Measurements from ENCODE around the gene MAPK1. TPM values are rescaled to one million over a fixed set of nuclear protein-coding genes. Genes with fewer than 3 reads are reported as not detected.
"Not testable (repeated sequence)": the region's sequence is repeated elsewhere in the genome, so short reads cannot be mapped to it uniquely, and the experiment has no call there.

The MAPK1 gene
- total RNA-seq, 2 experiments from 2014 or later: 74.0 to 82.6 TPM

GRCh38 chr22:21716395-21717122 lies 150.9 kb downstream of the MAPK1 start:
- intact Hi-C loops (cut with micrococcal nuclease): not testable (repeated sequence)

GRCh38 chr22:21714786-21715185 lies 152.7 kb downstream of the MAPK1 start:
- intact Hi-C loops (cut with micrococcal nuclease): no loop called here
- Mint-ChIP-seq H3K9me3 (no peaks in the 10 kb centered on the region), H3K27ac (no peak overlapping the region), H3K36me3 (ENCODE audit: low read depth) (no peaks in the 10 kb centered on the region), H3K4me3 (no peak overlapping the region), H3K27me3 (ENCODE audit: low read depth) (no peaks in the 10 kb centered on the region), H3K4me1 (ENCODE audit: low read depth) (peaks cover 9% of the 10 kb centered on the region)
- DNase-seq: no peak
- CTCF ChIA-PET: no interaction called here

More at GRCh38 chr22:21716395-21717122, 150.9 kb downstream of the MAPK1 start:
- H3K4me3 Mint-ChIP-seq; H3K36me3 Mint-ChIP-seq (ENCODE audit: low read depth); H3K27ac Mint-ChIP-seq; H3K27me3 Mint-ChIP-seq (ENCODE audit: low read depth); H3K9me3 Mint-ChIP-seq; DNase-seq; H3K4me1 Mint-ChIP-seq (ENCODE audit: low read depth); CTCF ChIA-PET: not testable (repeated sequence)

GRCh38 chr22:21714059-21714770 lies 153.2 kb downstream of the MAPK1 start:
- DNase-seq: no peak
- intact Hi-C loops (cut with micrococcal nuclease): no loop called here
- H3K4me1 Mint-ChIP-seq (ENCODE audit: low read depth): peaks cover 9% of the 10 kb centered on the region

GRCh38 chr22:21713428-21714058 lies 153.9 kb downstream of the MAPK1 start:
- no peaks in the 10 kb centered on the region for H3K27me3 Mint-ChIP-seq (ENCODE audit: low read depth)
- H3K36me3 Mint-ChIP-seq (ENCODE audit: low read depth): no peaks in the 10 kb centered on the region
- no peaks in the 10 kb centered on the region for H3K9me3 Mint-ChIP-seq
- H3K27ac Mint-ChIP-seq: no peak overlapping the region
- intact Hi-C loops (cut with micrococcal nuclease): loop anchor here (1.0 to 2.0 kb wide), 3 partner anchors 13 to 239 kb away; partner anchors contain the start of gene PPM1F
- H3K4me3 Mint-ChIP-seq: no peak overlapping the region
- peaks cover 9% of the 10 kb centered on the region for H3K4me1 Mint-ChIP-seq (ENCODE audit: low read depth)
- no peak for DNase-seq
- CTCF ChIA-PET: interaction anchor here (0.6 to 1.1 kb wide), 4 partner anchors 20 to 240 kb away, joined by 4 to 5 read pairs (median 5); partner anchors contain the start of gene PPM1F

More at GRCh38 chr22:21714059-21714770, 153.2 kb downstream of the MAPK1 start:
- no peak overlapping the region for H3K4me3 Mint-ChIP-seq
- no peak overlapping the region for H3K27ac Mint-ChIP-seq
- CTCF ChIA-PET: interaction anchor here (0.6 to 1.1 kb wide), 4 partner anchors 20 to 239 kb away, joined by 4 to 5 read pairs (median 5); partner anchors contain the start of gene PPM1F
- H3K9me3 Mint-ChIP-seq: no peaks in the 10 kb centered on the region
- H3K27me3 Mint-ChIP-seq (ENCODE audit: low read depth): no peaks in the 10 kb centered on the region
- H3K36me3 Mint-ChIP-seq (ENCODE audit: low read depth): no peaks in the 10 kb centered on the region

GRCh38 chr22:21712751-21713427 lies 154.6 kb downstream of the MAPK1 start:
- peak; percentile 70 for DNase-seq
- H3K36me3 Mint-ChIP-seq (ENCODE audit: low read depth): no peaks in the 10 kb centered on the region
- intact Hi-C loops (cut with micrococcal nuclease): loop anchor here (1.0 to 2.0 kb wide), 3 partner anchors 13 to 240 kb away; partner anchors contain the start of gene PPM1F
- no peaks in the 10 kb centered on the region for H3K27me3 Mint-ChIP-seq (ENCODE audit: low read depth)
- no peaks in the 10 kb centered on the region for H3K9me3 Mint-ChIP-seq
- no peak overlapping the region for H3K27ac Mint-ChIP-seq
- no peak overlapping the region for H3K4me3 Mint-ChIP-seq
- H3K4me1 Mint-ChIP-seq (ENCODE audit: low read depth): peaks cover 9% of the 10 kb centered on the region
- CTCF ChIA-PET: interaction anchor here (1.0 to 1.1 kb wide), 3 partner anchors 21 to 240 kb away, joined by 4 to 5 read pairs (median 5); partner anchors contain the start of gene PPM1F

- Mint-ChIP-seq H3K4me1 (ENCODE audit: low read depth) (peaks cover 9% of the 10 kb centered on the region), H3K27ac (no peak overlapping the region), H3K36me3 (ENCODE audit: low read depth) (no peaks in the 10 kb centered on the region), H3K4me3 (no peak overlapping the region), H3K27me3 (ENCODE audit: low read depth) (no peaks in the 10 kb centered on the region), H3K9me3 (no peaks in the 10 kb centered on the region)
- CTCF ChIA-PET: interaction anchor here (0.6 to 2.4 kb wide), 3 partner anchors 42 to 241 kb away, joined by 3 to 11 read pairs (median 5); no protein-coding TSS in a partner anchor
- intact Hi-C loops (cut with micrococcal nuclease): loop anchor here (2.0 kb wide), 1 partner anchor 241 kb away; the partner anchor contains the start of gene PPM1F
- DNase-seq: no peak
Measured at GRCh38 chr22:21711851-21712250, 155.6 kb downstream of the MAPK1 start.

- no peaks in the 10 kb centered on the region for H3K9me3 Mint-ChIP-seq
- no peaks in the 10 kb centered on the region for H3K27me3 Mint-ChIP-seq (ENCODE audit: low read depth)
- H3K27ac Mint-ChIP-seq: no peak overlapping the region
- CTCF ChIA-PET: interaction anchor here (1.0 to 2.4 kb wide), 2 partner anchors 228 to 243 kb away, joined by 3 to 11 read pairs; no protein-coding TSS in a partner anchor
- H3K4me1 Mint-ChIP-seq (ENCODE audit: low read depth): peaks cover 9% of the 10 kb centered on the region
- DNase-seq: no peak
- H3K4me3 Mint-ChIP-seq: no peak overlapping the region
- intact Hi-C loops (cut with micrococcal nuclease): no loop called here
- H3K36me3 Mint-ChIP-seq (ENCODE audit: low read depth): no peaks in the 10 kb centered on the region
Measured at GRCh38 chr22:21710156-21710555, 157.3 kb downstream of the MAPK1 start.

- CTCF ChIA-PET: no interaction called here
- H3K27me3 Mint-ChIP-seq (ENCODE audit: low read depth): no peaks in the 10 kb centered on the region
- no peaks in the 10 kb centered on the region for H3K9me3 Mint-ChIP-seq
- no peaks in the 10 kb centered on the region for H3K36me3 Mint-ChIP-seq (ENCODE audit: low read depth)
- no peak for DNase-seq
- H3K4me3 Mint-ChIP-seq: no peak overlapping the region
- intact Hi-C loops (cut with micrococcal nuclease): no loop called here
- no peak overlapping the region for H3K27ac Mint-ChIP-seq
- peaks cover 9% of the 10 kb centered on the region for H3K4me1 Mint-ChIP-seq (ENCODE audit: low read depth)
Measured at GRCh38 chr22:21709688-21710087, 157.8 kb downstream of the MAPK1 start.

GRCh38 chr22:21708960-21709359 lies 158.5 kb downstream of the MAPK1 start:
- CTCF ChIA-PET: interaction anchor here (0.7 kb wide), 1 partner anchor 18 kb away, joined by 4 read pairs; no protein-coding TSS in a partner anchor
- Mint-ChIP-seq H3K27ac (no peak overlapping the region), H3K27me3 (ENCODE audit: low read depth) (no peaks in the 10 kb centered on the region), H3K36me3 (ENCODE audit: low read depth) (no peaks in the 10 kb centered on the region), H3K4me3 (no peak overlapping the region), H3K4me1 (ENCODE audit: low read depth) (peaks cover 9% of the 10 kb centered on the region), H3K9me3 (no peaks in the 10 kb centered on the region)
- no peak for DNase-seq
- intact Hi-C loops (cut with micrococcal nuclease): no loop called here

- H3K4me1 Mint-ChIP-seq (ENCODE audit: low read depth): no peaks in the 10 kb centered on the region
- no peak overlapping the region for H3K4me3 Mint-ChIP-seq
- CTCF ChIA-PET: no interaction called here
- no peaks in the 10 kb centered on the region for H3K27me3 Mint-ChIP-seq (ENCODE audit: low read depth)
- no peaks in the 10 kb centered on the region for H3K36me3 Mint-ChIP-seq (ENCODE audit: low read depth)
- no peak overlapping the region for H3K27ac Mint-ChIP-seq
- intact Hi-C loops (cut with micrococcal nuclease): no loop called here
- no peaks in the 10 kb centered on the region for H3K9me3 Mint-ChIP-seq
- no peak for DNase-seq
Measured at GRCh38 chr22:21707677-21708076, 159.8 kb downstream of the MAPK1 start.
